ENCODE data around the gene SGTA. TPM values are rescaled to one million over a fixed set of nuclear protein-coding genes. Genes with fewer than 3 reads are reported as not detected.

Gene SGTA
- polyA plus RNA-seq, 1 donor (not counting 4 experiments of a cell fraction or from before 2014, with no cell fraction given), result 36.1 TPM

- Histone ChIP-seq H3K27me3 (ENCODE audit: control insufficient read depth, extremely low read depth, insufficient read depth, low read length) (no peaks in the 10 kb centered on the region), H3K27ac (ENCODE audit: control insufficient read depth, insufficient read depth, low read length) (no peak overlapping the region), H3K9me3 (ENCODE audit: control insufficient read depth, low read depth, low read length) (no peaks in the 10 kb centered on the region), H3K4me1 (ENCODE audit: control insufficient read depth, extremely low read depth, insufficient read depth, low read length) (peaks cover 8% of the 10 kb centered on the region), H3K9me1 (ENCODE audit: control insufficient read depth, extremely low read depth, insufficient read depth, low read length) (no peaks in the 10 kb centered on the region), H3K4me3 (ENCODE audit: control insufficient read depth in 2 of 3, extremely low read depth in 1 of 3, insufficient read depth in 2 of 3, low read depth in 1 of 3, low read length in 3 of 3) (no peak overlapping the region), H4K20me1 (ENCODE audit: control insufficient read depth, extremely low read depth, insufficient read depth, low read length) (peaks cover 1% of the 10 kb centered on the region), H3K9ac (ENCODE audit: control insufficient read depth, extremely low read depth, insufficient read depth, low read length) (no peak overlapping the region), H3K36me3 (ENCODE audit: control insufficient read depth in 2 of 2, extremely low read depth in 1 of 2, insufficient read depth in 2 of 2, low read length in 2 of 2) (peaks cover 11 to 13% of the 10 kb centered on the region in 2 experiments), H3K4me2 (ENCODE audit: control insufficient read depth, extremely low read depth, insufficient read depth, low read depth, low read length) (no peak overlapping the region), H3K79me2 (ENCODE audit: control insufficient read depth, insufficient read depth, low read length) (no peaks in the 10 kb centered on the region), H2AFZ (ENCODE audit: control insufficient read depth, low read length) (no peak overlapping the region)
- DNase-seq (ENCODE audit: low read depth, low spot score) (no peak), FAIRE-seq (no peak)
- no peak for TF ChIP-seq EZH2 (IDR thresholded peaks at IDR 0.05; ENCODE audit: low read length)
- TF ChIP-seq, protein P1, sequence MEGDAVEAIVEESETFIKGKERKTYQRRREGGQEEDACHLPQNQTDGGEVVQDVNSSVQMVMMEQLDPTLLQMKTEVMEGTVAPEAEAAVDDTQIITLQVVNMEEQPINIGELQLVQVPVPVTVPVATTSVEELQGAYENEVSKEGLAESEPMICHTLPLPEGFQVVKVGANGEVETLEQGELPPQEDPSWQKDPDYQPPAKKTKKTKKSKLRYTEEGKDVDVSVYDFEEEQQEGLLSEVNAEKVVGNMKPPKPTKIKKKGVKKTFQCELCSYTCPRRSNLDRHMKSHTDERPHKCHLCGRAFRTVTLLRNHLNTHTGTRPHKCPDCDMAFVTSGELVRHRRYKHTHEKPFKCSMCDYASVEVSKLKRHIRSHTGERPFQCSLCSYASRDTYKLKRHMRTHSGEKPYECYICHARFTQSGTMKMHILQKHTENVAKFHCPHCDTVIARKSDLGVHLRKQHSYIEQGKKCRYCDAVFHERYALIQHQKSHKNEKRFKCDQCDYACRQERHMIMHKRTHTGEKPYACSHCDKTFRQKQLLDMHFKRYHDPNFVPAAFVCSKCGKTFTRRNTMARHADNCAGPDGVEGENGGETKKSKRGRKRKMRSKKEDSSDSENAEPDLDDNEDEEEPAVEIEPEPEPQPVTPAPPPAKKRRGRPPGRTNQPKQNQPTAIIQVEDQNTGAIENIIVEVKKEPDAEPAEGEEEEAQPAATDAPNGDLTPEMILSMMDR (optimal IDR thresholded peaks at IDR 0.05 in 1 of 3, IDR thresholded peaks at IDR 0.05 in 1 of 3, conservative IDR thresholded peaks at IDR 0.05 in 1 of 3; ENCODE audit: extremely low read depth in 1 of 3, insufficient read depth in 2 of 3, low read length in 3 of 3), result no peak
- dilution Hi-C loops (cut with MboI; ENCODE audit: extremely low pct_ligation_motif_present, low sequenced_read_pairs), result no loop called here
These were observed 50.2 kb downstream of the SGTA start for GRCh38 chr19:2732883-2733282.

DNA sequence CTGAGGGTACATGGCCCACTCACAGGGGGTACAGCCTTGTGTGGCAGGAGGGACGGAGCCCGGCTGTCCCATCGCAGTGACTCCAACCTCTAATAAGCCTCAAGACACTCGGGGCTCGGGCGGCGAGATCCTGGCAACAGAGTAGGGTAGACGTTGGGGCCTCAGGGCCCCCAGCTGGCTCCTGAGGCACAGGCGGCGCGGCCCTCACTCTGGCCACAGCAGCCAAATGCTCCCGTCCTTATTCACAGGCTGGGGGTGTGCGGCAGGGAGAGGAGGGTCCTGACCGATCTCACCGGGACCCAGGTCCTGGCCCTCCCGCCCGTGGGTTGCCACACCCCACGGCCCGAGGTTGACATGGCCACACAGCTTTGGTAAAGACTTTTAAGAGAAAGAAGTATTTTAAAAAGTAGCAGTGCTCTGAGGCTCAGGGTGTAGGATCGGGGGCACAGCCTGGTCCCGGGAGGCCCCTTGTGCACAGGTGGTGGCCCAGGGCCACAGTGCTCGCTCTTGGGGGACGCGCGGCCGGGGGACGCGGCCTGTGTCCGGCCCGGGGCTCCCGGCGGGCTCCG is 50.8 kb downstream of the SGTA start:
- H3K4me1 ChIP-seq (ENCODE audit: control insufficient read depth, extremely low read depth, insufficient read depth, low read length), result peaks cover 14% of the 10 kb centered on the region
- H3K4me2 ChIP-seq (ENCODE audit: control insufficient read depth, extremely low read depth, insufficient read depth, low read depth, low read length), result no peak overlapping the region
- no peaks in the 10 kb centered on the region for H3K79me2 ChIP-seq (ENCODE audit: control insufficient read depth, insufficient read depth, low read length)
- H3K9me3 ChIP-seq (ENCODE audit: control insufficient read depth, low read depth, low read length), result no peaks in the 10 kb centered on the region
- TF ChIP-seq EZH2 (IDR thresholded peaks at IDR 0.05; ENCODE audit: low read length), result no peak
- TF ChIP-seq, protein P1 (optimal IDR thresholded peaks at IDR 0.05 in 1 of 3, IDR thresholded peaks at IDR 0.05 in 1 of 3, conservative IDR thresholded peaks at IDR 0.05 in 1 of 3; ENCODE audit: extremely low read depth in 1 of 3, insufficient read depth in 2 of 3, low read length in 3 of 3), result no peak
- H4K20me1 ChIP-seq (ENCODE audit: control insufficient read depth, extremely low read depth, insufficient read depth, low read length), result peaks cover 5% of the 10 kb centered on the region
- H3K9ac ChIP-seq (ENCODE audit: control insufficient read depth, extremely low read depth, insufficient read depth, low read length), result no peak overlapping the region
- H3K4me3 ChIP-seq (ENCODE audit: control insufficient read depth in 2 of 3, extremely low read depth in 1 of 3, insufficient read depth in 2 of 3, low read depth in 1 of 3, low read length in 3 of 3), result no peak overlapping the region
- DNase-seq (ENCODE audit: low read depth, low spot score) (no peak), FAIRE-seq (no peak)
- H2AFZ ChIP-seq (ENCODE audit: control insufficient read depth, low read length), result no peak overlapping the region
- dilution Hi-C loops (cut with MboI; ENCODE audit: extremely low pct_ligation_motif_present, low sequenced_read_pairs), result no loop called here
- no peaks in the 10 kb centered on the region for H3K9me1 ChIP-seq (ENCODE audit: control insufficient read depth, extremely low read depth, insufficient read depth, low read length)
- H3K36me3 ChIP-seq (ENCODE audit: control insufficient read depth in 2 of 2, extremely low read depth in 1 of 2, insufficient read depth in 2 of 2, low read length in 2 of 2), result peaks cover 11 to 13% of the 10 kb centered on the region in 2 experiments
- H3K27me3 ChIP-seq (ENCODE audit: control insufficient read depth, extremely low read depth, insufficient read depth, low read length), result peaks cover under 1% of the 10 kb centered on the region
- no peak overlapping the region for H3K27ac ChIP-seq (ENCODE audit: control insufficient read depth, insufficient read depth, low read length)

Measured in keratinocyte (primary cell).